LHCN-M2 (cell line): Measurements from ENCODE around the gene OTOF. TPM values are rescaled to one million over a fixed set of nuclear protein-coding genes. Genes with fewer than 3 reads are reported as not detected.
"Not testable (repeated sequence)": the region's sequence is repeated elsewhere in the genome, so short reads cannot be mapped to it uniquely, and the experiment has no call there.

Source experiments
- DNase-seq: peaks from one replicate; pipeline ENCODE4 v3.0.0-alpha.2; 2012; ENCODE audit warnings: low read depth
- total RNA-seq: library from RNA; depleted of rRNA; stranded (reverse); fragments of >200 nt; gene quantifications from 2 replicates; pipeline ENCODE4 v1.2.3, GENCODE V29; 2014

OTOF gene
- total RNA-seq, 1 experiment from 2014 or later = 0.06 TPM

GRCh38 chr2:26481706-26482105, 3.8 kb upstream of the OTOF start:
- no peak for DNase-seq

- DNase-seq = no peak
These were observed 2.9 kb upstream of the OTOF start for GRCh38 chr2:26480566-26481423.

GRCh38 chr2:26479789-26480565, 2.1 kb upstream of the OTOF start:
- no peak for DNase-seq

DNA sequence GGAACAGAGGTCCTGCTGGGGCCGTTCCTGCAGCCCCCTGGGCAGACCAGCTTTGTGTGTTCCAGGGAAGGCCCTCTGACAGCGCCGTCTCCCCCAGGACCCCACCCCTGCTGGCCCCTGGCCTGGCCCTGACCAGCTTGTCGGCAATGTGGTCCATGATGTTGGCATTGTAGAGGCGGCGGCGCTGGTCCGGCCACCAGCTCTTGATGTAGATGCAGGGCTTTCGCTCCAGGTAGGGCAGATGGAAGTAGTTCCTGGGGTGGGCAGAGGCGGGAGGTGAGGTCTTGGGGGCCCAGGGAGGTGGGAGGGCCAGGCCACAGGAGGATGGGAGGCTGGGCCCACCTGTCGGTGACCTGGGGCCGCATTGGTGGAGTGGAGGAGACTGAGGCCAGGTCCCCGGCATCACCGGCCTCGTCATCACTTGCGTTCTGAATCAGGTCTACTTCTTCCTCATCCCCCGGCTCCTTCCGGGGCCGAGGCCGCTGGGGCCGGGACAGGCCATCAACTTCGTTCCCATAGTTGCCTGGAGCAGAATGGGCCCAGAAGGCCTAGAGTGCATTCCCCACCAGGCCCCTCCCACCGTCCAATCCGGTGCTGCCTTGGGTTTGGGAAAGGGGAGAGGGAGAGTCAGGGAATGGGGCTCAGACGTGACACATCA, 1.3 kb upstream of the OTOF start:
- DNase-seq = no peak

DNA sequence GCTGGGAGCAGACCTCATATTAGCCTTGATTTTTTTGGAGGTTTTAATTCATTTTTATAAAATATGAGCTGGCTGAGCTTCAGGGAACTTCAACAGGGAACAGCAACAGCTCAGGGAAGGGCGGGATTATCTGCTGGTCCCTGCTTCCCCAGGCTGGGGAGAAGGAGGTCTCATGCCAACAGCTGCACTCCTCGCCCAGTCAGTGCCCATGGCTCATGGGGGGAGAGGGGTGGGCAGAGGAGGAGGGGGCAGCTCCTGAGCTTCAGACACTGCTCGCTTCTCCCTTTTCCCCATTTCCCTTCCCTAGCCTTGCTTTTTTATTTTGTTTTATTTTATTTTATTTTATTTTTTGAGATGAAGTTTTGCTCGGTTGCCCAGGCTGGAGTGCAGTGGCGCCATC, 442 bp upstream of the OTOF start:
- no peak for DNase-seq

DNA sequence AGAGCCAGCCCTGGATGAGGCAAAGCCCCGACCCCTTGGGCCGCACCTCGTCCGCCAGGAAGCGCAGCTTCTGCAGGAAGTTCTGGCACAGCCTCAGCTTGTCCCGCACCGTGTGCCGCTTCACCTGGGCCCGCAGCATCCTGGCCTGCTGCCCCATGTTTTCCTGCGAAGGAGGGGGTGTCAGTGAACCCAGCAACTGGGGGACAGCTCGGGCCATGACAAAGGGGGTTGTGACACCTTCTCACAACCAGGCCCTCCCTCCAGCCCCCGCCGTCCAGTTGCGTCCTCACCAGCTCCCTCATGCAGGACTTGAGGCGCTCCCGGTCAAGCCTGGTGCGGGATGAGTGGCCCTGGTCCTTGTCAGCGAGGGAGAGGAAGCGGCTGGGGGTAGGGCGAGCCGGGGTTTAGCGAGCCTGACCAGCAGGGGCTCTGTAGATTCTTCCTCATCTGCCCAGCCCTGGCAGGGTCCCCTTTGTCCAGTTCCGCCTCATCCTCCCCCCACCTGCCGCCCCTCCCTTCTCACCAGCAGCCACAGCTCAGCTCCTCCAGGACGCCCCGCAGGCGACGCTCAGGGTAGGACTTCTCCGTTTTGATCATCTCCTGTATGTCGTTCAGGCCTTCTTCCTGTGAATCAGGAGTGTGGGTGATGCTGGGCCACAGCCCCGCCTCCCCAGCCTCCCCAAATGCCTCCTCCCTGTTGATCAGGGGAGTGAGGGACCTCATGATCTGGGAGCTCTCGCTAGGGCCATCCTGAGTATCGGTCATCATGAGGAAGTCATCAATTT, 606 bp downstream of the OTOF start:
- DNase-seq = peak; percentile 6

- no peak for DNase-seq
These were observed 2.0 kb downstream of the OTOF start for GRCh38 chr2:26475832-26476501.

GRCh38 chr2:26475037-26475436, 2.9 kb downstream of the OTOF start:
- DNase-seq = no peak

GRCh38 chr2:26474261-26474785, 3.6 kb downstream of the OTOF start:
- DNase-seq = no peak

GRCh38 chr2:26473796-26474195, 4.1 kb downstream of the OTOF start:
- no peak for DNase-seq

DNA sequence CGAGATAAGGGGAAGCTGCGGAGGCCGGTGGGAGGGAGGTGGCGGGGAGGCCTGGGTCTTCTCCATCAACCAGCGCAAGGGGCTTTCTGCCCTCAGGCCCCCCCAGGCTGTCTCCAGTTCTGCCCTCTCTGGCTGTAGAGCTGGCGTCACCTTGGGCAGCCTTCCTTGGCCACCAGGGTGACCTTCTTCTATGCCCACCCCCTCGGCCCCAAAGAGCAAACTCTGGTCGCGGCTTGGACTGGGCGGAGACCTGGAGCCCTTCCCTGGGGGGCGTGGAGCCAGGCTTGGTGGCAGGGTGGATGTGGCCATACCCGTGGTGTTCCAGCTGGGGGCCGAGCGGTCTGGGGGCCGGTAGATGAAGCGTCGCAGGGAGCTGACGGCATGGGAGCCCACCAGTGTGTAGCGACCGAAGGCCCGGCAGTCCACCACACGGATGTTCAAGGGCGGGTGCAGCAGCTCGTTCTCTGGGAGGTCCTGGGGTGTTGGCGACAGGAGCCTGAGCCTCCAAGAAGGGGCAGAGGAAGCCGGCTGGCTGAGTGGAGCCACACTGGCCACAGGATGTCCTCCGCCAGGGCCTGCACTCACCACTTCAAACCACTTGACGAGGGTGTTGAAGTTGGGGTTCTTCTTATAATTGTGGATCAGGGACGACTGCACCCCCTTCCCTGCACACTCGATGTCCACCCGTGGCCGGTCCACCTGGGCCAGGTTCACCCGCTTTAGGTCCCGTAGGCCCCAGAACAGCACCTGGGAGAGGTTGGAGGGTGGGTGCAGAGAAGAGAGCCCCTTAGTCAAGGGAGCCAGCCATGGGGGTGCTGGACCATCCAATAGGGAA, 4.9 kb downstream of the OTOF start:
- DNase-seq = no peak

- DNase-seq = no peak
These were observed 5.9 kb downstream of the OTOF start for GRCh38 chr2:26471766-26472706.

DNA sequence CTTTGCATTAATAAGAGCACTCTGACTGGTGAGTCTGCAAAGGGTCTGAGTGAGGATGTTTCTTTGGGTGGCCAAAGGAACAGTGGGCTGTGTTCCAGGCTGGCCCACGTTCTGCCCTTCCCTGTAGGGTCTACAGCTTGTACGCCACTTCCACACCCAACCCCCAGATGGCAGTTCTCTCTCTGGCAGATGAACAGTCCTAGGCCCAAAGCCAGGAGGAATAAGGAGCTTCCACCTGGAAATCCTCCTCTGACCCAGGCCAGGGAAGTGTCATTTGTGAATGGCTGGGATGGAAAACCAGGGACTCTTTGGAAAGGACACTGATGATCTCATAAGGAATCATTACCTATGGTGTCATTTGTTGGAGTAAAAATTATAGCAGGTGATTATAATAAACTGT, 6.6 kb downstream of the OTOF start:
- DNase-seq = no peak

DNA sequence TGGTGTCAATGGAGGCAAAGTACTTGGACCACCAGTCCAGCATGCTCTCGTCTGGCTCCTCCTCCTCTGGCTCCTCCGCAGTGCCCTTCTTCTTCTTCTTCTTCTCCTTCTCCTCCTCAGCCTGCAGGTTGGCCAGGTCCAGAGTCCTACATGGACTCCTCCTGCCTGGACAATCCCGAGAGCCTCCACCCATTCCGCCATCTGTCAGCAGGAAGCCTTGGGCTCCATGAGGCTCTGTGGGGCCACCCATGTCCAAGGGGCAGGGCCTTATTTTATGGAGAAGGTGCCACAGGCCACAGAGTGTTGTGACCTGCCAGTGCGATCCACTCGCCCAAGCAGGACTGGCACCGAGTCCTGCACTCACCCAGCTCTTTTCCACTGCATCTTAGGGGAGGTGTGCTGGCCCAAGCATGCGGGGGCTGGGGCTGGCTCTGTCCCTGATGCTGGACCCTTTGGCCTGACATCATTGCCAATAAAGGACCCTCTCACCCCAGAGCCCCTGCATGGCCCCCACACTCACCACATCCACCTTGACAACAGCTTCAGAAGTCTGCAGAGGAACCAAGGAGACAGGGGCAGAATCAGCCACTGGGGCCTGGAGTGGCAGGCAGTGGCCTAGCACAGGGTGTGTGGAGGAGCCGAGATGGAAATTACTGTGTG, 7.2 kb downstream of the OTOF start:
- DNase-seq = no peak

- no peak for DNase-seq
These were observed 8.0 kb downstream of the OTOF start for GRCh38 chr2:26469955-26470354.

DNA sequence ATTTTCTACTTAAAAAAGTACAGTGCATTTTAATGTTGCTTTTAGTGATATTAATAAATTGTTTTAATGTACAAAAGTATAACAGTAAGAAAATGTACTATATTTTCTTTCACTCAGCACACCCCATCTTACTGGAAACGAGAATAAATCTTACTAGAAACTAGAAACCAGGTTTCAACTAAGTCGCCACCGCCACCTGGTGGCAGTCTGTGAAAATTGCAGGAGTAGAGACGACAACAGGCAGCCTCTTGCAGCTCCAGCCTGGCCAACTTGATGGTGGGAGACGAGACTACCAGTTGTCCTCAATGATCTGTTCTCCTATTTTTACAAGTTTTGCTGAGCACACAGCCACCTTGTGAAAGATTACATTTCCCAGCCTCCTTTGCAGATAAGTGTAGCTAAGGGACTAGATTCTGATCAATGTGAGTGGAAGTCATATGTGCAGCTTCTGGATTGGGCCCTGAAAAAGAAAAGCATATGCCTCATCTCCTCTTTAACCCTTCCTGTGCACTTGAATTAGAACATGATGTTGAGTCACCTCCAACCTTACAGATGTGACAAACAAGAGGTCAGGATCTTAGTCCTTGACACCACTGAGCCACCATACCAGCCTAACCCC, 8.7 kb downstream of the OTOF start:
- DNase-seq = peak; percentile 53

DNA sequence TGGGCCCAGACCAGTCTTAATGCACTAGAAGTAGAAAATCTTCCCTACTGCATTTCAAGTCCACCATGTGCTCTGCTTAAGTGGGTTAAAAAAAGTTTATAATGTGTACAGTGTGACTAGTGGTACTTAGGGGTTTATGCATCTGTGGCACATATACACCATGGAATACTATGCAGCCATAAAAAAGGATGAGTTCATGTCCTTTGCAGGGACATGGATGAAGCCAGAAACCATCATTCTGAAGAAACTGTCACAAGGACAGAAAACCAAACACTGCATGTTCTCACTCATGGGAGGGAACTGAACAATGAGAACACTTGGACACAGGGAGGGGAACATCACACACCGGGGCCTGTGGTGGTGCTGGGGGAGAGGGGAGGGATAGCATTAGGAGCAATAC, 9.4 kb downstream of the OTOF start:
- not testable (repeated sequence) for DNase-seq
